ENCODE data around the gene SWAP70.

Gene SWAP70

GRCh38 chr11:9722023-9722422 lies 58.1 kb downstream of the SWAP70 start:
- intact Hi-C loops (cut with DNase I; ENCODE audit: low total_unique reads): no loop called here
- no peak for DNase-seq
- H3K4me3 ChIP-seq: no peak overlapping the region
- H3K36me3 ChIP-seq: peaks cover 0 to 7% (median 0%) of the 10 kb centered on the region in 3 donors
- no peak overlapping the region for H3K27ac ChIP-seq
- no peak for TF ChIP-seq CTCF (IDR thresholded peaks at IDR 0.05)
- no peaks in the 10 kb centered on the region for H3K27me3 ChIP-seq
- peaks cover 0 to 36% (median 32%) of the 10 kb centered on the region in 4 donors for H3K4me1 ChIP-seq
- no peaks in the 10 kb centered on the region for H3K9me3 ChIP-seq

- intact Hi-C loops (cut with DNase I; ENCODE audit: low total_unique reads): no loop called here
Observed at GRCh38 chr11:9722893-9723292, 59.0 kb downstream of the SWAP70 start.

GRCh38 chr11:9726321-9727022 lies 62.6 kb downstream of the SWAP70 start:
- H3K27me3 ChIP-seq: no peaks in the 10 kb centered on the region
- no peak overlapping the region for H3K4me3 ChIP-seq
- no peak overlapping the region for H3K27ac ChIP-seq
- DNase-seq: no peak
- H3K9me3 ChIP-seq: no peaks in the 10 kb centered on the region
- H3K4me1 ChIP-seq: no peaks in the 10 kb centered on the region
- H3K36me3 ChIP-seq: peaks cover 22 to 24% (median 23%) of the 10 kb centered on the region in 3 donors
- TF ChIP-seq CTCF (IDR thresholded peaks at IDR 0.05): no peak
- intact Hi-C loops (cut with DNase I; ENCODE audit: low total_unique reads): no loop called here

More at GRCh38 chr11:9722893-9723292, 59.0 kb downstream of the SWAP70 start:
- no peaks in the 10 kb centered on the region for H3K9me3 ChIP-seq
- DNase-seq: no peak
- H3K36me3 ChIP-seq: peaks cover 0 to 7% (median 3%) of the 10 kb centered on the region in 3 donors
- peaks cover 0 to 27% (median 23%) of the 10 kb centered on the region in 4 donors for H3K4me1 ChIP-seq
- H3K27ac ChIP-seq: no peak overlapping the region
- no peak for TF ChIP-seq CTCF (IDR thresholded peaks at IDR 0.05)
- H3K27me3 ChIP-seq: no peaks in the 10 kb centered on the region
- no peak overlapping the region for H3K4me3 ChIP-seq

- Histone ChIP-seq H3K4me3 (no peak overlapping the region), H3K9me3 (no peaks in the 10 kb centered on the region), H3K27me3 (no peaks in the 10 kb centered on the region), H3K27ac (no peak overlapping the region), H3K4me1 (no peaks in the 10 kb centered on the region), H3K36me3 (peaks cover 30 to 37% (median 31%) of the 10 kb centered on the region in 3 donors)
- intact Hi-C loops (cut with DNase I; ENCODE audit: low total_unique reads): loop anchor here (2.0 kb wide), 1 partner anchor 27 kb away; no protein-coding TSS in a partner anchor
- TF ChIP-seq CTCF (IDR thresholded peaks at IDR 0.05): no peak
- DNase-seq: no peak
Observed at GRCh38 chr11:9728058-9728457, 64.2 kb downstream of the SWAP70 start.

- Histone ChIP-seq H3K27me3 (no peaks in the 10 kb centered on the region), H3K36me3 (peaks cover 51 to 66% (median 53%) of the 10 kb centered on the region in 3 donors), H3K4me1 (peaks cover 0 to under 1% (median 0%) of the 10 kb centered on the region in 4 donors), H3K9me3 (no peaks in the 10 kb centered on the region), H3K4me3 (no peak overlapping the region), H3K27ac (no peak overlapping the region)
- TF ChIP-seq CTCF (IDR thresholded peaks at IDR 0.05): no peak
- DNase-seq: no peak
- intact Hi-C loops (cut with DNase I; ENCODE audit: low total_unique reads): no loop called here
Observed at GRCh38 chr11:9731256-9731655, 67.4 kb downstream of the SWAP70 start.

Data from tibial artery (tissue), 4 donors.